Dedifferentiated amniotic fluid mesenchymal stem cell (primary cell): ENCODE measurements around the gene ABHD4.
"Not testable (repeated sequence)": the region's sequence is repeated elsewhere in the genome, so short reads cannot be mapped to it uniquely, and the experiment has no call there.

ENCODE experiments used
- DNase-seq: peaks from one replicate; pipeline ENCODE4 v3.0.0-alpha.2; 2016; ENCODE audit errors: extremely low spot score

Gene ABHD4

GRCh38 chr14:22627506-22628263 lies 29.6 kb downstream of the ABHD4 start:
- DNase-seq: no peak

GRCh38 chr14:22629361-22629760 lies 31.3 kb downstream of the ABHD4 start:
- DNase-seq: no peak

GRCh38 chr14:22630066-22630465 lies 32.0 kb downstream of the ABHD4 start:
- DNase-seq: no peak

GRCh38 chr14:22630486-22630885 lies 32.4 kb downstream of the ABHD4 start:
- DNase-seq: no peak

GRCh38 chr14:22634233-22634900 lies 36.3 kb downstream of the ABHD4 start:
- DNase-seq: no peak

- DNase-seq: not testable (repeated sequence)
Observed at GRCh38 chr14:22635980-22636379, 37.9 kb downstream of the ABHD4 start.

- DNase-seq: no peak
Observed at GRCh38 chr14:22640192-22640591, 42.1 kb downstream of the ABHD4 start.

- no peak for DNase-seq
Observed at GRCh38 chr14:22641846-22642245, 43.7 kb downstream of the ABHD4 start.

- DNase-seq: no peak
Observed at GRCh38 chr14:22644305-22644635, 46.2 kb downstream of the ABHD4 start, which contains the start of gene OR6J1. Gene OR6J1 (minus strand): TSS chr14:22644352. CDS start chr14:22634811, 9,541 bp downstream.

- peak; percentile 96 for DNase-seq
Observed at GRCh38 chr14:22646570-22647254, 48.6 kb downstream of the ABHD4 start.

- no peak for DNase-seq
Observed at GRCh38 chr14:22648506-22648905, 50.4 kb downstream of the ABHD4 start.

GRCh38 chr14:22650046-22650739 lies 52.1 kb downstream of the ABHD4 start:
- DNase-seq: no peak

GRCh38 chr14:22650960-22651521 lies 52.9 kb downstream of the ABHD4 start:
- no peak for DNase-seq

GRCh38 chr14:22651586-22651985 lies 53.5 kb downstream of the ABHD4 start:
- DNase-seq: no peak

- DNase-seq: peak; percentile 84
Observed at GRCh38 chr14:22653012-22653621, 55.0 kb downstream of the ABHD4 start.

GRCh38 chr14:22656226-22656625 lies 58.1 kb downstream of the ABHD4 start:
- no peak for DNase-seq

- no peak for DNase-seq
Observed at GRCh38 chr14:22656945-22657731, 59.0 kb downstream of the ABHD4 start.

- peak; percentile 34 for DNase-seq
Observed at GRCh38 chr14:22657861-22658260, 59.8 kb downstream of the ABHD4 start.

GRCh38 chr14:22658946-22659345 lies 60.8 kb downstream of the ABHD4 start:
- no peak for DNase-seq

- DNase-seq: no peak
Observed at GRCh38 chr14:22660654-22661053, 62.6 kb downstream of the ABHD4 start.
